CD4-positive, alpha-beta T cell treated with Interleukin-6 at 100 ng/mL for 8 hours (primary cell): ENCODE measurements around the gene SGPP2.

Source experiments
- DNase-seq: peaks from one replicate; pipeline ENCODE4 v3.0.0-alpha.2; 2020; ENCODE audit warnings: mixed read lengths, low spot score

SGPP2 gene

DNA sequence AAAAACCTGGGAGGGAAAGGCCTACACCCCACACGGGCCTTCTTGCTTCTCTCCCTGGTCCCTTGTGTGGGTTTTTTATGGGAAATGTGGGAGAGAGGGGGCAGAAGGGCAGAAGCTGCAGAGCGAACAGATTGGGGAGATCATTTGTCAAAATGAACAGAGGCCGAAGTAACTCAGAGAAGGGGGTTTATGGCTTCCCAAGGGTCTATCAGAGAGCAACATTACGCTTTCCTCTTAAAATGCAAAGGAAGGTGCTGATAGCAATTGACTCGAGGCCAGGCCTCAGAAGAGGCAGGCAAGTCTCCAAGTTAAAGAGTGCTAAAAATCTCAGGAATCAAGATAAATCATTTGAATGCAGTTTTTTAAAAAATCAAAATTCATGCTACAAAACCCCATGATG is 101.5 kb downstream of the SGPP2 start:
- DNase-seq, result no peak

DNA sequence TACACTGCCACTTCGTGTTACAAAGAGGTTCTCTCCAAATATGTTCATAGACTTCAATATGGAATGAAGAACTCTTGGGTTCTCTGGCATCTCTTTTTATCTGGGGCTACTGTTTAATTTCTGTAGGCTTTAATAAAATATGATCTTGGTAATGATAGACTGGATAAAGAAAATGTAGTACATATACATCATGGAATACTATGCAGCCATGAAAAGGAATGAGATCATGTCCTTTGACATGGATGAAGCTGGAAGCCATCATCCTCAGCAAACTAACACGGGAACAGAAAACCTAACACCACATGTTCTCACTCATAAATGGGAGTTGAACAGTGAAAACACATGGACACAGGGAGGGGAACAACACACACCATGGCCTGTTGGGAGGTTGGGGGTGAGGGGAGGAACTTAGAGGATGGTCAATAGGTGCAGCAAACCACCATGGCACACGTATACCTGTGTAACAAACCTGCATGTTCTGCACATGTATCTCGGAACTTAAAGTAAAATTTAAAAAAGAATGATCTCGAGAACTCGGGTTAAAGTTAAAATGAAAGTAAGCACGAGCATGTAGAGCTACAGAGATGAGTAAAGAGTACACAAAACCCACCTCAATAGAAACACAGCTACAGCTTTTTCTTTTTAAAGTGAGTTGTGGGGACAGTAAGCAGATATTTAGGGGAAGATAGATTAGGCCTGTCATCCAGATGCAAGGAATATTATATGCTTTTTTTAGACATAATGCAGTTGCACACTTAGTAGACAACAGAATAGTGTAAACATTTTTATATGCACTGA is 102.3 kb downstream of the SGPP2 start:
- no peak for DNase-seq

GRCh38 chr2:222532315-222532714 is 108.0 kb downstream of the SGPP2 start:
- DNase-seq, result no peak

DNA sequence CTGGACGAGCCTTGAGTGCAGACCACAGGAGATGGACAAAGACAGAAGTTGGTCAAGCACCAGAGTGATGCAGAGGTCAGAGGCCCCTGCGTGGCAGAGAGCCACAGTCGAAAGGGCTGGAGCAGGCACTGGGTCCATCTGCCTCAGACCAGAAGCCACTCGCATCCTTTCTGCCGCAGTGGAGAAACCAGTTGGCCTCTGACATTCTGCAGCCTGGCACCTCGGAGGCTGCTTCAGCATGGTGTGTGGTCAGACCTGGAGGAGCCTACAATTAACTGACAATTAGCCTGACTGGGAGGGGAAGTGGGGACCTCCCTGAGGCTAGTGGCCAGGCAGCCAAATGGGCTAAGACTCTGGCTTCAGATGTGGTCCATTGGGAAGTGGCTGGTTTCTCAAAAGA is 111.1 kb downstream of the SGPP2 start:
- no peak for DNase-seq

DNA sequence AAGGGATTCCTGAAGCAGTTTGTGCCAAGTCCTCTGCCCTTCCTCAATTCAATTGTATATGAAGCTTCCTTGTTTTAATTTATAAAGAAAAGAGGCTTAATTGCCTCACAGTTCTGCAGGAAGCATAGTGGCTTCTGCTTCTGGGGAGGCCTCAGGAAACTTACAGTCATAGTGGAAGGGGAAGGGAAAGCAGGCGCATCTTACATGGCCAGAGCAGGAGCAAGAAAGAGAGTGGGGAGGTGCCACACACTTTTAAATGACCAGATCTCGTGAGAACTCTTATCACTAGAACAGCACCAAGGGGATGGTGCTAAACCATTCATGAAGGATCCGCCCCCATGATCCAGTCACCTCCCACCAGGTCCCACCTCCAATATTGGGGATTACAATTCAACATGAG is 114.2 kb downstream of the SGPP2 start:
- DNase-seq, result no peak

- DNase-seq, result no peak
Observed at GRCh38 chr2:222544661-222545060, 120.3 kb downstream of the SGPP2 start.

- DNase-seq, result no peak
Observed at GRCh38 chr2:222545823-222546795, 121.8 kb downstream of the SGPP2 start.

- DNase-seq, result no peak
Observed at GRCh38 chr2:222547083-222547482, 122.7 kb downstream of the SGPP2 start.

- DNase-seq, result no peak
Observed at GRCh38 chr2:222548992-222549391, 124.6 kb downstream of the SGPP2 start.

- no peak for DNase-seq
Observed at GRCh38 chr2:222554517-222554916, 130.2 kb downstream of the SGPP2 start.

DNA sequence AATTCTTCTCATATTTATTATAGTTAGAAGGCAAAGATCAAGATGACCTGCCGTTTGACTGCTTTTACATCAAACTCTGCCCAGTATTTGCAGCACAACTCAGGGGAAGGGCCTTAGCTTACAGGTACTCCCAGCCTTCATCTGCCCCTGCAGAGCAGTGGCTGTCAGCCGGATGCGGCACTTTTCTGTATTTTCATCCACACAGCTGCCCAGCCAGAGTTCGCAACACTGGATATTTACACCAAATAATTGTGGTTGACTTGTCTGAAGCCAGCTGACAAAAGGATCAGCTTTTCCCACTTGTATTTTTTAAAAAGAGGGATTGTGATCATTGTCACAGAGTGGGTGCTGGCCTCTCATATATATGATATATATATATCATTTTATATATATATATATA is 136.8 kb downstream of the SGPP2 start:
- no peak for DNase-seq

DNA sequence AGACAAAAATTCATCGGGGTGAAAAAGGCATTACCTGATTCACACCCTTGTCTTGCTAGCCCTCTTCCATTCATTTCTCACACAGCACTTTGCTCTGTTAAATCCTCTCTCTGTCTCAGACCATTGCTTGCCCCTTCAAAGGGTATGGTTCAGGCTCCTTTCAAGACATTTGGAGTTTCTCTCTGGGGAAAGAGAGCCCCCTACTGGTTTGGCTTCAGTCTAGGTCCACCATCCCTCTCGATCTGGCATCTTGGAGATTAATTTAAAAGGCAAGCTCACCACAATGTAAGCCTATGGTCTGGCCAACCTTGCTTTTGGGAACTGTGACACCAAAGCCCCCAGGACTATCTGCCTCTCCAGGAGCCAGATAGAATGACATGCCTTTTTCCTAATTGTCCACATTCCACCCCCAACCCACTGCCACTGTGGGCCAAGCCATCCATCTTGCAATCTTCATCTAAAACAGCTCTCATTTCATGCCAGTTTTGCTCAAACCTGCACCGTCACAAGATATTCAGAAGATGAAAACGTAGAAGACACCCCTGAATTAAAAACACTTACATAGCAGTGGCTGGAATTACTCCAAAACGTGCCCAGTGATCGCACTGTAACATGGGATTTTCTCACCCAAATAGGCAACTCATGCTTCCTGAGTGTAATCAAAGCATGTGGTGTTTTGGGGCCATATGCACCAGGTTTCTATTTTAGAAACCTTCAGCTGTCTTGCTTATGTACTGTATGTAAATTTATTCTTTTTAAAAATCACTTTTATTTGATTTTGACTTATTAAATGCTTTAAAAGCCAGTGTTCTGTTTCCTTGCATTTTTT is 137.7 kb downstream of the SGPP2 start:
- peak; percentile 14 for DNase-seq

DNA sequence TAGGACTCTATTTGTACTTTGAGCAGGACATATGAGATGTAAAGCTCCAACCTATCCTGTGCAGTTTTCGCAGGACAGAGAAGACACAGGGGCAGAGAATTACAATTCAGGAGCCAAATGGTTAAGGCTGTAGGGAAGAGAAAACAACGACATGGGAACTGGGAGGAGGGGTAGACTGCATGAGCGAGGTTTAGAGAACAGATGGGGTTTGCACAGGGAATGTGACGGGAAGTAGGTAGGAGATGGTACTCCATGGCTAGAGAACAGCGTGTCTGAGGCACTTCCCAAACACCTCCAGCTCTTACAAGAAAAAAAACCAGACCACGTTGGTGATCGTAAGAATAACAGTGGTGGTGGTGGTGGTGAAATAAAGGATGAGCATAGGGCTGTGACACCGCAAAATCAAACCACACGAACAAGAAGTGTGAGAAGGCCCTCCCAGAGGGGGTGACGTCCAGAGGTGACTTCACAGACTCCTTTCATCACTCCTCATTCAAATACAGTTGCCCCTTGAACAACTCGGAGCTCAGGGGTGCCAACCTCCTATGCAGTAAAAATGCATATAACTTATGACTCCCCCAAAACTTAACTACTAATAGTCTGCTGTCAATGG is 138.9 kb downstream of the SGPP2 start:
- DNase-seq, result no peak

DNA sequence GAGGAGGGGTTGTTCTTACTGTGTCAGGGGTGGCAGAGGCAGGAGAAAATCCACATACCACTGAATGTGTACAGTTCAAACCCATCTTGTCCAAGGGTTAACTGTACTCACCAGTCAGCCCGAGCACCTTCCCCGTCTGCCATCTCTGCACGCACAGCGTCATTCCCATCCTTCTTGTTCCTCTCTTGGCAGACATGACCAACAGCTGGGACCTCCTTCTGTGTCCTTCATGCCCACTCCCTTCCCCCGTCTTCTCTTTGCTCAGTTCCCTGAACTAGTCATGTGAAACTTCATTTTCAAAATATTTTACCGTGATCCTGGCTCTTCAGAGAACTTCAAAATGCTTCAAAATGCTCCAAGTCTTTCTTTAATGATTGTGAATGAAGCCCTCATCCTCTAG is 139.6 kb downstream of the SGPP2 start:
- DNase-seq, result no peak

DNA sequence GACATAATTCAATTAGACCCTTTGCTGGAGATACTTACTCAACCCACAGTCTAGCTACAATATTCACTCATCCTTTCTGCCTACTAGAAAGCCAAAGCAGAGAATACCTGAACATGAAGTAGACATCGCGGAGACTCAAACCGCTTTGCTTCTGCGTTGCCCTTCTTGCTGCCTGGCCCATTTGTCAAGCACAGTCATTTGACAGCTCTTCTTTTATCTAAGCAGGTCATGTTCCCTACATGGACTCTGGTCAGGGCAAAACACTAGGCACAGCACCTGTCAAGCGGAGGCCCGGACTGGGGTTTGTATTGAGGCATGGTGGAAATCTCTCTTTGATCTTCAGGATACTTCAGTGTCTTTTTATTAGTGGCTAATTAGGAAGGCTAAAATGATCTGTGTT is 141.9 kb downstream of the SGPP2 start:
- no peak for DNase-seq

- DNase-seq, result no peak
Observed at GRCh38 chr2:222568865-222569264, 144.5 kb downstream of the SGPP2 start.

DNA sequence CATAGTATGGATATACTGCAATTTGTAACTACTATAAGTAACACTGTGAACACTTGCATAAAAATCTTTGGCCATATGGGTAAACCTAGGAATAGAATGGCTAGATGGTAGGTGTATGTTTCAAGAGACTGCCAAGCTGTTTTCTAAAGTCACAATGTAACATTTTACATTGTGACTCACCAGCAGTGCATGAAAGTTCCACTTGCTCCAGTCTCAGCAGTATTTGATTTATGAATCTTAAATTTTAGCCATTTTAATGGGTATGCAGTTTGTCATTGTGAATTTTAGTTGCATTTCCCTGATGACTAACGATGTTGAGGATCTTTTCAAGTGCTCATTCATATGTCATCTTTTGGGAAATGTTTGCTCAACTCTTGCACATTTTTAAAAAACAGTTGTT is 145.5 kb downstream of the SGPP2 start:
- no peak for DNase-seq

- DNase-seq, result no peak
Observed at GRCh38 chr2:222572264-222572721, 147.9 kb downstream of the SGPP2 start.

DNA sequence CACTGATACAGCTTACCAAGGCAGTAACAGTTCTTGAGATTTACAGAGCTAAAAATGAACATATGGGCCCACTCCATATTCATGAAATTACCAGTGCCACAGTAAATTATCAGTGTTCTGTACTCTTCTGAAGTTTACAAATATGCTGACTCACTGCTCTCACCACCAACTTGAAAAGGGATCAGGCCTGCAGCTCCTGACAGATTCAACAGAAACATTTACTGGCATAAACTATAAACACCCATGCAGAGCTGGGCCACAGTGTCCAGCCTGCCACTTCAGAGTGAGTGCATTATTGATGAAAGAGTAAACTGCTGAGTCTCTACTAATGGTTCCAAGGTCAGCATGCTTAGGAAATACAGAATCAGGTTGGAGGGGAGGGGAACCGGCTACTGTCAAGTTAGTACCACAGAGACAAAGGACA is 148.4 kb downstream of the SGPP2 start:
- no peak for DNase-seq

DNA sequence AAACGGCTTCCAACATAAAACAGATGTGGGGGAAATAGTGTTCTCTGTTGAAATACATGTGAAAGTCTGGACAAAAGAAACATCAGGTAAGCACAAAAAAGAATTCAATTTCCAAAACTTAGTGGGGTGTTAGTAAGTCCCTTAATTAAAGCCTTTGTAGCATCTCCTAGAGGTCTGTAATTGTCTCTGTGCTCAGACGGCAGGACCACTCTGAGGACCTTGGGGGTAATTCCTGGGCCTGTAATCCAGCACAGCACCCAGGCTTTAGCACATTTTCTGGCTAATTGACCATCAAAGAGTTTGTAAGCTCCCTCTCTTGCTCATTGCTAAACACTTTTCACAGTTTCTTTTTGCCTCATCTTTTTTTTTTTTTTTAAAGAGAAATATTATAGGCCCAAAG is 151.3 kb downstream of the SGPP2 start:
- no peak for DNase-seq
